AG09309 (cell line): ENCODE results near the gene CPED1.
"Not testable (repeated sequence)": the region's sequence is repeated elsewhere in the genome, so short reads cannot be mapped to it uniquely, and the experiment has no call there.

ENCODE experiments used
- DNase-seq: peaks from one replicate; pipeline ENCODE4 v3.0.0-alpha.2; 2010; ENCODE audit warnings: low read depth
- H3K4me3 ChIP-seq: 2 replicates; pipeline ENCODE4 v1.5.1; 2011; ENCODE audit warnings: mild to moderate bottlenecking, low read depth, low read length, moderate library complexity; ENCODE audit not compliant: control insufficient read depth
- TF ChIP-seq, protein P1 (sequence below): IDR thresholded peaks from 2 replicates; pipeline ENCODE4 v1.5.1; 2011; ENCODE audit warnings: mild to moderate bottlenecking, low read depth, low read length, inconsistent platforms; ENCODE audit not compliant: insufficient read depth, control insufficient read depth; ENCODE audit errors: missing control alignments

CPED1 gene

GRCh38 chr7:121072826-121073225, 84.3 kb downstream of the CPED1 start:
- H3K4me3 ChIP-seq: no peak overlapping the region
- TF ChIP-seq, protein P1, sequence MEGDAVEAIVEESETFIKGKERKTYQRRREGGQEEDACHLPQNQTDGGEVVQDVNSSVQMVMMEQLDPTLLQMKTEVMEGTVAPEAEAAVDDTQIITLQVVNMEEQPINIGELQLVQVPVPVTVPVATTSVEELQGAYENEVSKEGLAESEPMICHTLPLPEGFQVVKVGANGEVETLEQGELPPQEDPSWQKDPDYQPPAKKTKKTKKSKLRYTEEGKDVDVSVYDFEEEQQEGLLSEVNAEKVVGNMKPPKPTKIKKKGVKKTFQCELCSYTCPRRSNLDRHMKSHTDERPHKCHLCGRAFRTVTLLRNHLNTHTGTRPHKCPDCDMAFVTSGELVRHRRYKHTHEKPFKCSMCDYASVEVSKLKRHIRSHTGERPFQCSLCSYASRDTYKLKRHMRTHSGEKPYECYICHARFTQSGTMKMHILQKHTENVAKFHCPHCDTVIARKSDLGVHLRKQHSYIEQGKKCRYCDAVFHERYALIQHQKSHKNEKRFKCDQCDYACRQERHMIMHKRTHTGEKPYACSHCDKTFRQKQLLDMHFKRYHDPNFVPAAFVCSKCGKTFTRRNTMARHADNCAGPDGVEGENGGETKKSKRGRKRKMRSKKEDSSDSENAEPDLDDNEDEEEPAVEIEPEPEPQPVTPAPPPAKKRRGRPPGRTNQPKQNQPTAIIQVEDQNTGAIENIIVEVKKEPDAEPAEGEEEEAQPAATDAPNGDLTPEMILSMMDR: no peak
- no peak for DNase-seq

DNA sequence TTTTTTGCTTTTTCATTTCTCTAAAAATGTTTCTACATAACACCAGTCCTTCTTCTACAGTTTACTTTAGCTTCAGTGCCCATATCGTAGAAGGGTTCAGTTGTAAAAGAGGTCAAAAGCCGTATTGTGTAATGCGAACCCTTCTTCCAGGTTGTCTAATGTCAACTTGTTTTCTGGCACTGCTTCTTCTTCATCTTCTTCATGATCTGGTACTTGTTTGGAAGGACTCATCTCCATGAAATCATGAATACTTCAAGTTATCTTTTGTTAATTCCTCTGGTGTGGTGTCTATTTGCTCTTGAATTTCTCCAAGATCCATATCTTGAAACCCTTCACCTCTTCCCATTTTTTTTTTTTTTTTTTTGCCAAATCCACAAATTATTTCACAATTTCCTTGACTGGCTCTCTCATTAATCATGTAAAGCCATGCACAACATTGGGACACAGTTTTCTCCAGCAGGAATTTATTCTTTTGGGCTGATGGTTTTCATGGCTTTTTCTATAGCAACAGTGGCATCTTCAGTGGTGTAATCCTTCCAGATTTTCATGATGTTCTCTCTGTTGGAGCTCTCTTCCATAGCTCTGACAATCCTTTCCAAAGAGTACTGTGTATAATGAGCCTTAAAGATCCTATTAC, 85.1 kb downstream of the CPED1 start:
- H3K4me3 ChIP-seq: no peak overlapping the region
- DNase-seq: no peak
- TF ChIP-seq, protein P1: no peak

- H3K4me3 ChIP-seq, DNase-seq: not testable (repeated sequence)
These were observed 86.9 kb downstream of the CPED1 start for GRCh38 chr7:121075424-121075841.

DNA sequence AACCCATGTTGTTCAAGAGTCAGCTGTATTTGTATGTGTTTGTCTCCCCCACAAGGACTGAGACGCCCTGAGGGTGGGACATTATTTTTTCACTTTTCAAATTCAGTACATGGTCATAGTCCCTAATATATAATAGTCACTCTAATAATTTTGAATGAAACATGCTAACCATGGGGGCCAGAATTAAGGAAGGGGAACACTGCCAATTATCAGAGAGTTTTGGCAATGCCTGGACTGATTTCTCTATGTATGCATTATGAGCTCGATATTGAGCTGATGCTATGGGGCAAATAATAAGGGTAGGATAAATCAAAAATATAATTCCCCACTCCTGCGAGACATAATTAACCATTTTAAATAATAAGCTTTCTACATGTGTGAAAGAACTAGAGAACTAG, 87.4 kb downstream of the CPED1 start:
- TF ChIP-seq, protein P1: no peak
- H3K4me3 ChIP-seq: no peak overlapping the region
- DNase-seq: no peak

GRCh38 chr7:121076350-121077164, 88.0 kb downstream of the CPED1 start:
- DNase-seq: no peak
- TF ChIP-seq, protein P1: no peak
- H3K4me3 ChIP-seq: no peak overlapping the region

DNA sequence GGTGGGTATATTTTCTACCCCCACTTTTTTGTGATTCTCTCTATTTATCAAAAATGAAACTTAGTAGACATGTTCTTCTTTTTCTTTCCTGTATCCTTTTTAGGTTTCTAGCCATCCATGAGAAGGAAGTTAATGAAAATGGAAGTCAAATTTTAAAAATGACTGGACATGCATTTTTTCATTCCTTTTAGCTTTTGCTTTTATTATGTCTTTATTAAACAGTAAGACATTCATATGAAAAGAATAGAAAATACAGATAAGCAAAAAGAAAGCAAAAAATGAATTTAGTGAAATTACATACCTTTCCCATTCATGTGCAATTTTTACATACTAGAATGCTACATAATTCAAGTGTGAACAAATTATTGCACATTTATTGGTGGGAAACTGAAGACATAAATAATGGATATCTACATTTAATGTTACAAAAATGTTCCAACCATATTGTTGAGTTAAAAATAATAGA, 88.7 kb downstream of the CPED1 start:
- no peak overlapping the region for H3K4me3 ChIP-seq

GRCh38 chr7:121078701-121079227, 90.3 kb downstream of the CPED1 start:
- TF ChIP-seq, protein P1: no peak
- DNase-seq: no peak
- H3K4me3 ChIP-seq: no peak overlapping the region

More for the DNA sequence above, 88.7 kb downstream of the CPED1 start:
- no peak for DNase-seq
- TF ChIP-seq, protein P1: no peak
